PC-9 (cell line): ENCODE data around the gene AZI2.

Source experiments
- EZH2 ChIP-seq: fragments of 200-600 bp; sonication (generic); IDR thresholded peaks from 2 replicates; pipeline ENCODE4 v1.8.0; 2017; ENCODE audit warnings: antibody characterized with exemption, low read depth
- TF ChIP-seq, protein P1 (sequence below): fragments of 200-600 bp; sonication (generic); conservative IDR thresholded peaks from 2 replicates; pipeline ENCODE4 v1.6.1; 2017; ENCODE audit warnings: mixed run types, antibody characterized with exemption, mild to moderate bottlenecking, moderate library complexity

DNA sequence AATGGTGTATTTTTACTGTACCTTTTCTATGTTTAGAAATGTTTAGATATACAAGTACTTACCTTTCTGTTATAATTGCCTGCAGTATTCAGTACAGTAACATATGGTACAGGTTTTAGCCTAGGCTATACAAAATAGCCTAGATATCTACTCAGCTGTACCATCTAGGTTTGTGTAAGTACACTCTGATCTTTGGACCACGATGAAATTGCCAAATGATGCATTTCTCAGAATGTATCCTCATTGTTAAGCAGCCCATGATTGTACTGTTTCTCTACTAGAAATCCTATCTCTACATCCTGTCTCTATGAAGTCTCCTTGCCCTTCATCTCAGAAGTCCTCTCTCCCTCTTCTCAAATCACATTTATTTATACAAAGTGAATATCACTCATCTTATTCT is 32.9 kb downstream of the AZI2 start:
- TF ChIP-seq, protein P1, sequence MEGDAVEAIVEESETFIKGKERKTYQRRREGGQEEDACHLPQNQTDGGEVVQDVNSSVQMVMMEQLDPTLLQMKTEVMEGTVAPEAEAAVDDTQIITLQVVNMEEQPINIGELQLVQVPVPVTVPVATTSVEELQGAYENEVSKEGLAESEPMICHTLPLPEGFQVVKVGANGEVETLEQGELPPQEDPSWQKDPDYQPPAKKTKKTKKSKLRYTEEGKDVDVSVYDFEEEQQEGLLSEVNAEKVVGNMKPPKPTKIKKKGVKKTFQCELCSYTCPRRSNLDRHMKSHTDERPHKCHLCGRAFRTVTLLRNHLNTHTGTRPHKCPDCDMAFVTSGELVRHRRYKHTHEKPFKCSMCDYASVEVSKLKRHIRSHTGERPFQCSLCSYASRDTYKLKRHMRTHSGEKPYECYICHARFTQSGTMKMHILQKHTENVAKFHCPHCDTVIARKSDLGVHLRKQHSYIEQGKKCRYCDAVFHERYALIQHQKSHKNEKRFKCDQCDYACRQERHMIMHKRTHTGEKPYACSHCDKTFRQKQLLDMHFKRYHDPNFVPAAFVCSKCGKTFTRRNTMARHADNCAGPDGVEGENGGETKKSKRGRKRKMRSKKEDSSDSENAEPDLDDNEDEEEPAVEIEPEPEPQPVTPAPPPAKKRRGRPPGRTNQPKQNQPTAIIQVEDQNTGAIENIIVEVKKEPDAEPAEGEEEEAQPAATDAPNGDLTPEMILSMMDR = no peak
- TF ChIP-seq EZH2 = no peak
